H9 (cell line): ENCODE results near the gene MALAT1. TPM values are rescaled to one million over a fixed set of nuclear protein-coding genes. Genes with fewer than 3 reads are reported as not detected.

ENCODE experiments used
- DNase-seq: peaks from one replicate; pipeline ENCODE4 v3.0.0-alpha.2; 2017
- H2AFZ ChIP-seq: one replicate; pipeline ENCODE4 v1.6.1; 2013; ENCODE audit warnings: mild to moderate bottlenecking, low read length, control low read depth, moderate library complexity
- H2AK5ac ChIP-seq: 2 replicates; pipeline ENCODE4 v1.6.1; 2013; ENCODE audit warnings: low read length, control low read depth, mixed read lengths; ENCODE audit not compliant: insufficient read length
- H2BK120ac ChIP-seq: one replicate; pipeline ENCODE4 v1.6.1; 2013; ENCODE audit warnings: low read depth, mild to moderate bottlenecking, low read length, control low read depth, inconsistent platforms; ENCODE audit not compliant: poor library complexity, severe bottlenecking
- H2BK12ac ChIP-seq: 2 replicates; pipeline ENCODE4 v1.6.1; 2013; ENCODE audit warnings: low read length, control low read depth, mixed read lengths, low read depth; ENCODE audit not compliant: insufficient read length
- H2BK15ac ChIP-seq: 2 replicates; pipeline ENCODE4 v1.6.1; 2013; ENCODE audit warnings: low read depth, low read length, control low read depth
- H2BK20ac ChIP-seq: one replicate; pipeline ENCODE4 v1.6.1; 2013; ENCODE audit warnings: low read depth, mild to moderate bottlenecking, low read length, control low read depth, inconsistent platforms; ENCODE audit not compliant: poor library complexity, severe bottlenecking
- H2BK5ac ChIP-seq: 2 replicates; pipeline ENCODE4 v1.6.1; 2013; ENCODE audit warnings: low read length, control low read depth, mixed read lengths; ENCODE audit not compliant: insufficient read length
- H3K14ac ChIP-seq: 2 replicates; pipeline ENCODE4 v1.6.1; 2013; ENCODE audit warnings: low read length, control low read depth; ENCODE audit not compliant: insufficient read depth
- H3K18ac ChIP-seq: 2 replicates; pipeline ENCODE4 v1.6.1; 2013; ENCODE audit warnings: low read depth, mild to moderate bottlenecking, mixed read lengths, low read length, control low read depth; ENCODE audit not compliant: insufficient read length
- H3K23ac ChIP-seq: 2 replicates; pipeline ENCODE4 v1.6.1; 2013; ENCODE audit warnings: low read length, control low read depth, mixed read lengths, low read depth; ENCODE audit not compliant: insufficient read length
- H3K23me2 ChIP-seq: 2 replicates; pipeline ENCODE4 v1.6.1; 2013; ENCODE audit warnings: low read depth, mild to moderate bottlenecking, mixed read lengths, low read length, control low read depth; ENCODE audit not compliant: insufficient read length, poor library complexity, severe bottlenecking
- H3K27ac ChIP-seq: 2 replicates; pipeline ENCODE4 v1.5.1; 2013; ENCODE audit warnings: low read length, control low read depth, mixed read lengths, low read depth; ENCODE audit not compliant: insufficient read length
- H3K27me3 ChIP-seq: 2 replicates; pipeline ENCODE4 v1.6.1; 2013; ENCODE audit warnings: low read length, control low read depth, inconsistent platforms; ENCODE audit not compliant: insufficient read depth
- H3K4ac ChIP-seq: 2 replicates; pipeline ENCODE4 v1.6.1; 2013; ENCODE audit warnings: low read depth, mild to moderate bottlenecking, control low read depth, inconsistent platforms, low read length, moderate library complexity
- H3K4me1 ChIP-seq: 2 replicates; pipeline ENCODE4 v1.6.1; 2013; ENCODE audit warnings: low read length, control low read depth, inconsistent platforms; ENCODE audit not compliant: insufficient read depth
- H3K4me2 ChIP-seq: 2 replicates; pipeline ENCODE4 v1.6.1; 2013; ENCODE audit warnings: low read length, control low read depth, mixed read lengths; ENCODE audit not compliant: insufficient read length, insufficient read depth
- H3K56ac ChIP-seq: 2 replicates; pipeline ENCODE4 v1.6.1; 2013; ENCODE audit warnings: low read depth, mild to moderate bottlenecking, mixed read lengths, low read length, control low read depth; ENCODE audit not compliant: insufficient read length
- H3K79me1 ChIP-seq: 2 replicates; pipeline ENCODE4 v1.6.1; 2013; ENCODE audit warnings: low read depth, mild to moderate bottlenecking, moderate library complexity, low read length, control low read depth, inconsistent platforms; ENCODE audit not compliant: insufficient read depth, poor library complexity, severe bottlenecking
- H3K79me2 ChIP-seq: 2 replicates; pipeline ENCODE4 v1.6.1; 2013; ENCODE audit warnings: low read length, control low read depth, inconsistent platforms; ENCODE audit not compliant: insufficient read depth
- H3K9ac ChIP-seq: 2 replicates; pipeline ENCODE4 v1.6.1; 2013; ENCODE audit warnings: low read length, control low read depth, mixed read lengths; ENCODE audit not compliant: insufficient read length; ENCODE audit errors: extremely low read depth
- H3K9me3 ChIP-seq: one replicate; pipeline ENCODE4 v1.6.1; 2013; ENCODE audit warnings: low read depth, low read length, inconsistent platforms; ENCODE audit not compliant: control insufficient read depth
- H3T11ph ChIP-seq: one replicate; pipeline ENCODE4 v1.6.1; 2013; ENCODE audit warnings: mild to moderate bottlenecking, low read length, control low read depth, inconsistent platforms
- H4K20me1 ChIP-seq: one replicate; pipeline ENCODE4 v1.6.1; 2013; ENCODE audit not compliant: control insufficient read depth, insufficient read length, insufficient read depth
- H4K5ac ChIP-seq: 2 replicates; pipeline ENCODE4 v1.6.1; 2013; ENCODE audit warnings: low read depth, mild to moderate bottlenecking, mixed read lengths, low read length, control low read depth; ENCODE audit not compliant: insufficient read length
- H4K8ac ChIP-seq: replicated peaks from 2 replicates; pipeline ENCODE4 v1.6.1; 2013; ENCODE audit warnings: low read length, control low read depth, mixed read lengths, low read depth; ENCODE audit not compliant: insufficient read length
- H4K91ac ChIP-seq: 2 replicates; pipeline ENCODE4 v1.6.1; 2013; ENCODE audit warnings: low read depth, mild to moderate bottlenecking, moderate library complexity, mixed read lengths, low read length, control low read depth; ENCODE audit not compliant: insufficient read length
- H3K27ac Mint-ChIP-seq, 3 experiments: 2 replicates in 2 of 3; 3 replicates in 1 of 3; pipeline ENCODE4 v1.8.0; 2020 to 2021; ENCODE audit warnings: mixed read lengths in 3 of 3, mild to moderate bottlenecking in 1 of 3, moderate library complexity in 1 of 3
- H3K27me3 Mint-ChIP-seq: 2 replicates; pipeline ENCODE4 v1.8.0; 2021; ENCODE audit warnings: low read depth, mild to moderate bottlenecking, moderate library complexity, mixed read lengths
- H3K36me3 Mint-ChIP-seq, 3 experiments: 2 replicates in 2 of 3; 3 replicates in 1 of 3; pipeline ENCODE4 v1.8.0; 2020 to 2021; ENCODE audit warnings: low read depth in 3 of 3, mixed read lengths in 3 of 3; ENCODE audit not compliant: insufficient read depth in 1 of 3
- H3K4me1 Mint-ChIP-seq, 2 experiments: 2 replicates each; pipeline ENCODE4 v1.8.0; 2020; ENCODE audit warnings: mixed read lengths in 2 of 2
- H3K4me3 Mint-ChIP-seq, 2 experiments: 2 replicates in 1 of 2; 3 replicates in 1 of 2; pipeline ENCODE4 v1.8.0; 2020 to 2021; ENCODE audit warnings: mild to moderate bottlenecking in 2 of 2, mixed read lengths in 2 of 2, moderate library complexity in 1 of 2
- H3K9me3 Mint-ChIP-seq, 2 experiments: 2 replicates in 1 of 2; 3 replicates in 1 of 2; pipeline ENCODE4 v1.8.0; 2020; ENCODE audit warnings: mild to moderate bottlenecking in 2 of 2, mixed read lengths in 2 of 2, moderate library complexity in 1 of 2
- CTCF ChIP-seq: fragments of 200-600 bp; sonication (generic); conservative IDR thresholded peaks from 3 replicates; pipeline ENCODE4 v1.8.0; 2021; ENCODE audit warnings: antibody characterized with exemption, mild to moderate bottlenecking
- WGBS: extraction: QIAGEN DNeasy Blood & Tissue Kit; methylation state at CpG from one replicate; pipeline ENCODE4 v1.1.7; 2013; ENCODE audit warnings: missing lambda C conversion rate, low lambda C conversion rate, mixed read lengths; ENCODE audit not compliant: insufficient read length; ENCODE audit errors: extremely low coverage; 5-methylcytosine and 5-hydroxymethylcytosine counted together
- total RNA-seq: library from RNA; stranded (reverse); gene quantifications from 2 replicates; pipeline ENCODE4 v1.2.1, GENCODE V29; 2021

The MALAT1 gene
- total RNA-seq, 1 experiment from 2014 or later, result 1,934 TPM

GRCh38 chr11:65528819-65529350 is 30.0 kb downstream of the MALAT1 start:
- no peak overlapping the region for H2BK20ac ChIP-seq
- no peak overlapping the region for H2AFZ ChIP-seq
- TF ChIP-seq CTCF, result no peak
- H2BK5ac ChIP-seq, result no peak overlapping the region
- no peak overlapping the region for H3K56ac ChIP-seq
- no peak overlapping the region for H2BK12ac ChIP-seq
- no peak overlapping the region for H4K8ac ChIP-seq
- H3T11ph ChIP-seq, result no peak overlapping the region
- no peak overlapping the region for H3K23ac ChIP-seq
- H3K79me1 ChIP-seq, result no peaks in the 10 kb centered on the region
- no peaks in the 10 kb centered on the region; a peak in 1 of 5 replicates for H3K9me3 Mint-ChIP-seq
- H3K4ac ChIP-seq, result no peak overlapping the region
- DNase-seq, result no peak
- H3K27ac ChIP-seq, result no peak overlapping the region
- H3K14ac ChIP-seq, result no peak overlapping the region
- no peak overlapping the region for H3K9ac ChIP-seq
- no peaks in the 10 kb centered on the region for H3K4me1 ChIP-seq
- H3K36me3 Mint-ChIP-seq, result peaks cover 20 to 48% (median 43%) of the 10 kb centered on the region in 3 experiments
- peaks cover 6% of the 10 kb centered on the region for H3K27me3 Mint-ChIP-seq
- peak overlapping the region in 2 of 3 experiments; percentile 34 to 78; a peak in 3 of 7 replicates for H3K27ac Mint-ChIP-seq
- no peak overlapping the region for H3K18ac ChIP-seq
- no peak overlapping the region for H4K5ac ChIP-seq
- peaks cover 4% of the 10 kb centered on the region for H3K23me2 ChIP-seq
- H2AK5ac ChIP-seq, result no peak overlapping the region
- H3K4me3 Mint-ChIP-seq, result no peak overlapping the region; a peak in 1 of 5 replicates
- H3K4me2 ChIP-seq, result no peak overlapping the region
- H4K91ac ChIP-seq, result no peak overlapping the region
- no peaks in the 10 kb centered on the region for H3K9me3 ChIP-seq
- H2BK15ac ChIP-seq, result no peak overlapping the region
- H3K4me1 Mint-ChIP-seq, result peaks cover 10 to 14% of the 10 kb centered on the region in 2 experiments
- no peaks in the 10 kb centered on the region; the same call in 1 of the 2 replicates for H3K79me2 ChIP-seq
- no CpG with 5 or more reads among the region's 12 CpGs for WGBS
- no peaks in the 10 kb centered on the region for H4K20me1 ChIP-seq
- no peaks in the 10 kb centered on the region for H3K27me3 ChIP-seq
- no peak overlapping the region for H2BK120ac ChIP-seq
